GM12801 (cell line): Measurements from ENCODE around the gene NME3.

Experiments
- TF ChIP-seq, protein P1 (sequence below): IDR thresholded peaks from one replicate; pipeline ENCODE4 v1.5.1; 2011; ENCODE audit warnings: control low read depth; ENCODE audit not compliant: insufficient read length; ENCODE audit errors: extremely low read depth

The NME3 gene

DNA sequence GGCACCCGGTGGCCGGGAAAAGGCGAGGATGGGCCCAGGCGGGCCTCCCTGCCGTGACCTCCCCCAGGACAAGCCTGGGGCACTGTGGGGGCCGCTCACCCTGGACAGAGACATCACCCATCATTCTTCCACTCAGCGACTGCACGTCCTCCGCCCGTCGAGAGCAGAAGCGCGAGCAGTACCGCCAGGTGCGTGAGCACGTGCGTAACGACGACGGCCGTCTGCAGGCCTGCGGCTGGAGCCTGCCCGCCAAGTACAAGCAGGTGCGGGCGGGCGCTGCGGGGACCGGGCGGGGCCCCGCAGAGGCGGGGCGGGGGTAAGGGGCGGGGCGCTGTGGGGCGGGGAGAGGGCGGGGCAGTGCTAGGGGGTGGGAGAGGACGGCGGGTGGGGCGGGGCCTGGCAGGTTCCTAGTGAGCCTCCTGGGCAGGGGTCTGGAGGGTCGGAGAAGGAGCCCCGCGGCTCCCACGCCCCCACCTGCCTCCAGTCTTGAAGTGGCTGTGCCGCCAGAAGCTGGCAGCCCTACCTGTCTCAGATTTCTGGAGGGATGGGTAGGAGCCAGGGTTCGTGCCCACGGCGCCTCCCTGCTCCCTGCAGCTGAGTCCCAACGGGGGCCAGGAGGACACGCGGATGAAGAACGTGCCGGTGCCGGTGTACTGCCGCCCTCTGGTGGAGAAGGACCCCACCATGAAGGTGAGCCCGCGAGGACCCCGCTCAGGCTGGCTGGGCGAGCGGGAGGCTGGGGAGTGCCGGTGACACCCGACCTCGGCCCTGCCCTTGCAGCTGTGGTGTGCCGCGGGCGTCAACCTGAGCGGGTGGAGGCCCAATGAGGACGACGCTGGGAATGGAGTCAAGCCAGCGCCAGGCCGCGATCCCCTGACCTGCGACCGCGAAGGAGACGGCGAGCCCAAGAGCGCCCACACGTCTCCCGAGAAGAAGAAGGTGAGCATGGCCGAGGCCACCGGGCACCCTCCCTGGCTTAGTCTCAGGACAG is 7.5 kb downstream of the NME3 start:
- TF ChIP-seq, protein P1, sequence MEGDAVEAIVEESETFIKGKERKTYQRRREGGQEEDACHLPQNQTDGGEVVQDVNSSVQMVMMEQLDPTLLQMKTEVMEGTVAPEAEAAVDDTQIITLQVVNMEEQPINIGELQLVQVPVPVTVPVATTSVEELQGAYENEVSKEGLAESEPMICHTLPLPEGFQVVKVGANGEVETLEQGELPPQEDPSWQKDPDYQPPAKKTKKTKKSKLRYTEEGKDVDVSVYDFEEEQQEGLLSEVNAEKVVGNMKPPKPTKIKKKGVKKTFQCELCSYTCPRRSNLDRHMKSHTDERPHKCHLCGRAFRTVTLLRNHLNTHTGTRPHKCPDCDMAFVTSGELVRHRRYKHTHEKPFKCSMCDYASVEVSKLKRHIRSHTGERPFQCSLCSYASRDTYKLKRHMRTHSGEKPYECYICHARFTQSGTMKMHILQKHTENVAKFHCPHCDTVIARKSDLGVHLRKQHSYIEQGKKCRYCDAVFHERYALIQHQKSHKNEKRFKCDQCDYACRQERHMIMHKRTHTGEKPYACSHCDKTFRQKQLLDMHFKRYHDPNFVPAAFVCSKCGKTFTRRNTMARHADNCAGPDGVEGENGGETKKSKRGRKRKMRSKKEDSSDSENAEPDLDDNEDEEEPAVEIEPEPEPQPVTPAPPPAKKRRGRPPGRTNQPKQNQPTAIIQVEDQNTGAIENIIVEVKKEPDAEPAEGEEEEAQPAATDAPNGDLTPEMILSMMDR, result no peak

DNA sequence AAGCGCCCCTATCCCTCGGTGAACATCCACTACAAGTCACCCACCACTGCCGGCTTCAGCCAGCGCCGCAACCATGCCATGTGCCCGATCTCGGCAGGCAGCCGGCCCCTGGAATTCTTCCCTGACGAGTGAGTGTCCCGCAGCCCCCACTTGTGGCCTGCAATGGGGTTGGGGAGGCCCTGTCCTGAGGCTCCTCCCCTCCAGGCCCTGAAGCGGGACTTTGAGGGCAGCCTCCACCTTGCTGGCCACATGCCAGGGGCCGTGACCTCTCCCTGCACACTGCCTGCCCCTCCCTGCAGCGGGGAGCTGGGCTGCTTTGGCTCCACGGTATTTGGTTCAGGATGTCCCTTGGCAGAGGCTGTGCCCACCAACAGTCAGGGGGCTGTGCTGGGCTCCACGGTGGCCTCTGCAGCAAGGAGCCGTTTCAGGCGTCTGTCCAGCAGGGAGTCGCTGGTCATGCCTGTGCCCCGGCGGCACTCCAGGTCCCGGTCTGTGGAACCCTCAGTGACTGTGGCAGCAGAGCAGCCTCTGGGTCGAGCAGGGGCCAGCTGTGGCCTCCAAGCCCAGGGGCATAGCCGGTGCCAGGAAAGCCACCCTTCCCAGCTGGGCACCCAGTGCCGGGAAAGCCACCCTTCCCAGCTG is 8.3 kb downstream of the NME3 start:
- TF ChIP-seq, protein P1, result no peak

DNA sequence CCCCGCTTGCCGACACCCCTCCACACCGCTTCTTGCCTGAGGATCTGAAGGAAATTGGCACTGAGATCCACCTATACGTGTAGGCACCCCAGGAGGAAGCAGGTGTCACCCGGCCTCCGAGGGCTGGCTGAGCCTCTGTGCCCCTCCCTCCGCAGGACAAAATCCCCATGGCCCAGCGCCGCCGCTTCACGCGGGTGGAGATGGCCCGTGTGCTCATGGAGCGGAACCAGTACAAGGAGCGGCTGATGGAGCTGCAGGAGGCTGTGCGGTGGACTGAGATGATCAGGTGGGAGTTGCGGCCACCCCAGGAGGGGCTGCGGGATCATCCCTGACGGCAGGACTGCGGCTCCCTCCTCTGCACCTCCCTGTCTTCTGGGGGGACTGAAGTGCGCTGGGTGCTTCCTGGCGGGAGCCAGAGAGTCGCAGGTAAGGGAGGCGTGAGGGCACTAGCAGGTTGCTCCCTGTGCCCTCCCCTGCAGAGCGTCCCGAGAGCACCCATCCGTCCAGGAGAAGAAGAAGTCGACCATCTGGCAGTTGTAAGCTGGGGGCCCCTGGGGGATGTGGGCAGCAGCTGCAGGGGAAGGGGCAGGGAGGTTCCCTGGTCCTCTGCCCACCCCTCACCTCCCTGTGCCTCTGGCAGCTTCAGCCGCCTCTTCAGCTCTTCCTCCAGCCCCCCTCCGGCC is 9.0 kb downstream of the NME3 start:
- TF ChIP-seq, protein P1, result no peak

DNA sequence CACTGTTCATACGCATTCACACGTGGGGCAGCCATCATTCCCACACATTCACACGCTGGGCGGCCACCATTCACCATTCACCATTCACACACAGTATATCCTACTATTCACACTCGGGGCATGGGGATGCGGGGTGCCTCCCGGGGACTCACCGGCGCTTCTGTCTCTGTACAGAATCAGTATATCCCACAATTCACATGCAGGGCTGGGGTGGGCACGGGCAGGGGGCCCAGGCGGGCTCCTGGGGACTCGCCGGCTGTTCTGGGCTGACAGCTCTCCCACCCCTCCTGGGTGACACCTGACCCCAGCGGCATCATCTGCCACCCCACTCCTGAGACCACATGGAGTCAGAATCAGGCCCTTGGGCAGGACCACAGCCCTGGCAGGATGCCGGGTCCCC is 9.6 kb downstream of the NME3 start:
- TF ChIP-seq, protein P1, result no peak

DNA sequence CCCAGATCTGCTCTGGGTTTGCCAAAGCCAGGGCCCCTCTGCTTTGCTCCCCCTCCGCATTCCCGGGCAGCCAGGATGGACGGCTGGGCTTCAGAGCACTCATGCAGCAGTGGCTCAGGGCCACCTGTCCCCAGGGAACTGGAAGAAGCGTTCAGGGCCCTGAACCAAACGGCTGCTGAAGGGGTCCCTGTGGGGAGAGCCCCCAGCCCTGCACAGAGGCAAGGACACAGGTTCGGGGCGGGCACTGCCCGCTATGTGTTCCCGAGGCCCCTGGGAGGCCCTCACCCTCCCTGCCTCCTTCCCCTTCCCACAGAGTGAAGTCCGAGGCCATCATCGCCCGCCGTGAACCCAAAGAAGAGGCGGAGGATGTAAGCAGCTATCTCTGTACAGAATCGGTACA is 10.4 kb downstream of the NME3 start:
- TF ChIP-seq, protein P1, result no peak

DNA sequence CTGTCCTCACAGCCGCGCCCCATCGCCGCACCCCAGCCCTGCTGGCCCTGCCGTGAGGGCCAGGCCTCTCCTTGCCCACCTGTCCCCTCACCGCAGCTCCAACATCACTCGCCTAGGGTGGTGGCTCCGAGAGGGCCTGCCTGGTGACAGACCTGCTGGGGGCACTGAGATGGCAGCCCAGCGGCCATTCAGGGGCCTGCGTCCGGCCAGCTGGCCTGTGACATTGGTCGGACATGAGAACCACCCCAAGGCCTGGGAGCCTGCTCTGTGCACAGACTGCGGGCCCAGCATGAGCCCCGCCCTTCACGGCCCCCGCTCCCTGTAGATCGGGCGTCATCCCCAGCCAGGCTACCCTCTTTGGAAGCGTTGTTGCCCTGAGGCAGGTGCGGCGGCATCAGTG is 11.8 kb downstream of the NME3 start:
- TF ChIP-seq, protein P1, result no peak

DNA sequence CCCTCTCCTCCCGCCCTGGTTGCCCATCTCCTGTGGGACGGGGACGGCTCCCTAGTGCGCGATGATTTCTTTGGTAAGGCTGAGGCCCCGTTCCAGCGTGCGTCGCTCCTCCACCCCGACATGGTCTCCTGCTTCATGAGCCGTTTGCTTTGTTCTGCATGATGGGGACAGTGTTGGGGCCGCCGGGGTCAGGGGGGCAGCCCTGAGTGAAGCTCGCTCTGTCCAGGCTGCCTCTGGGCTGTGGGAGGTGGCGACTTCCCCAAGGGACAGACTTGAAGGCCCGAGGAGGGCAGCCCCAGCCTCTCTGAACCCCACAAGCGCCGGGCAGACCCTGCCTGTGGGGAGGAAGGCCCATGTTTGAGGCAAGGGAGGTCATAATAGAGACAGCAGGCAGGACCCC is 12.4 kb downstream of the NME3 start:
- TF ChIP-seq, protein P1, result no peak
